ENCODE data around the gene RBM8A.

DNA sequence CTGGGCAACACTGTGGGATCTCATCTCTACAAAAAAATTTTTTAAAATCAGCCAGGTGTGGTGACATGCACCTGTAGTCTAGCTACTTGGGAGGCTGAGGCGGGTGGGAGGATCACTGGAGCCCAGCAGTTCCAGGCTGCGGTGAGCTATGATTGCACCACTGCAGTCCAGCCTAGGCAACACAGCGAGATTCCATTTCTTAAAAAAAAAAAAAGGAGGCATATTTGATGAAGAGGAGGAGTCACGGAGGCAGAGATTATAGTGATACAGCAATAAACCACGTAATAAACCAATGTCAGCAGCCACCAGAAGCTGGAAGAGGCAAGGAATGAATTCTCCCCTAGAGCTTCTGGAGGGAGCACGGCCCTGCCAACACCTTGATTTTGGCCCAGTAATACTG is 26.6 kb upstream of the RBM8A start:
- TF ChIP-seq, protein P1, sequence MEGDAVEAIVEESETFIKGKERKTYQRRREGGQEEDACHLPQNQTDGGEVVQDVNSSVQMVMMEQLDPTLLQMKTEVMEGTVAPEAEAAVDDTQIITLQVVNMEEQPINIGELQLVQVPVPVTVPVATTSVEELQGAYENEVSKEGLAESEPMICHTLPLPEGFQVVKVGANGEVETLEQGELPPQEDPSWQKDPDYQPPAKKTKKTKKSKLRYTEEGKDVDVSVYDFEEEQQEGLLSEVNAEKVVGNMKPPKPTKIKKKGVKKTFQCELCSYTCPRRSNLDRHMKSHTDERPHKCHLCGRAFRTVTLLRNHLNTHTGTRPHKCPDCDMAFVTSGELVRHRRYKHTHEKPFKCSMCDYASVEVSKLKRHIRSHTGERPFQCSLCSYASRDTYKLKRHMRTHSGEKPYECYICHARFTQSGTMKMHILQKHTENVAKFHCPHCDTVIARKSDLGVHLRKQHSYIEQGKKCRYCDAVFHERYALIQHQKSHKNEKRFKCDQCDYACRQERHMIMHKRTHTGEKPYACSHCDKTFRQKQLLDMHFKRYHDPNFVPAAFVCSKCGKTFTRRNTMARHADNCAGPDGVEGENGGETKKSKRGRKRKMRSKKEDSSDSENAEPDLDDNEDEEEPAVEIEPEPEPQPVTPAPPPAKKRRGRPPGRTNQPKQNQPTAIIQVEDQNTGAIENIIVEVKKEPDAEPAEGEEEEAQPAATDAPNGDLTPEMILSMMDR (IDR thresholded peaks at IDR 0.05; ENCODE audit: low read depth, low read length, poor library complexity, severe bottlenecking): no peak
- no peak for TF ChIP-seq EZH2phosphoT487 (IDR thresholded peaks at IDR 0.05; ENCODE audit: borderline replicate concordance, low read length)
